NAMALWA (cell line): ENCODE results near the gene OR6B1.
"Not testable (repeated sequence)": the region's sequence is repeated elsewhere in the genome, so short reads cannot be mapped to it uniquely, and the experiment has no call there.

Experiments used
- DNase-seq: peaks from one replicate; pipeline ENCODE4 v3.0.0-alpha.2; 2015; ENCODE audit warnings: low spot score

The OR6B1 gene

DNA sequence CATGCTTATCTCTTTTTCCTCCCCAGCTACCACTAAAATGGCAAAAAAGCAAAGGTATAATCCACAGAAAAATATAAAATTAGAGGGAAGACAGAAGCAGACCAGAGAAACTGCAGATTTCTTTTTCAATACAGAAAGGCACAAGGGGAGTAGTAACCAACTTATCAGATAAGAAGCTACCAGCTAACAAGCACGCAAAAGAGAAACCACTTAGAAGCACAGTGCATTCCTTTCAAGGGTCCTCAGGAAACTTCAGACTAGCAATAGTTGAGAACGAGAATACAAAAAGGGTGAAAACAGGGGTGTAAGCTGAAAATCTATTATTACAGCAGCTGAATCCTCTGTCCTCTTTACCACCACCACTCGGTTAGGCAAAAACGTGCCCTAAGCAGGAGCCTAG, 38.8 kb downstream of the OR6B1 start:
- DNase-seq = no peak

DNA sequence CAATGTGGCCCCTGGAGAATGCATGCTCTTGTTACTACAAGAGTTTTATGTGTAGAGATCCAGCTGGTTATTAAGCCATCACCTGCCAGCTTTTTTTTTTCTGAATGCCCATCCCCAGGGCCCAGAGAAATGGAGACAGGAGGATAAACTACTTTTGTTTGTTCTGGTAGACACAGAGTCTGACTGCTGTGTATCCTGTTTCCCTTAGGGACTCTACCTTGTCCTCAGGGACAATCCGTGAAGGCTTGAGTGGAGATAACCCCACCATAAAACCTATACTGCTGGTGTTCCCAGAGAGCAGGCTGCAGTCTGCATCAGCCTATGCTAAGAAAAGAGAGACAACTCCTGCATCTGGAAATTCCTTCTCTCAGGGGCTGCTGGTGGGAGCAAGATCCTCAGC, 48.5 kb downstream of the OR6B1 start, which contains the start of gene OR2A5:
TSS of gene OR2A5 (plus strand) at position 301 of the 400 bp plus-strand sequence. CDS start 1,454 bp downstream, outside the sequence.
- DNase-seq = no peak

DNA sequence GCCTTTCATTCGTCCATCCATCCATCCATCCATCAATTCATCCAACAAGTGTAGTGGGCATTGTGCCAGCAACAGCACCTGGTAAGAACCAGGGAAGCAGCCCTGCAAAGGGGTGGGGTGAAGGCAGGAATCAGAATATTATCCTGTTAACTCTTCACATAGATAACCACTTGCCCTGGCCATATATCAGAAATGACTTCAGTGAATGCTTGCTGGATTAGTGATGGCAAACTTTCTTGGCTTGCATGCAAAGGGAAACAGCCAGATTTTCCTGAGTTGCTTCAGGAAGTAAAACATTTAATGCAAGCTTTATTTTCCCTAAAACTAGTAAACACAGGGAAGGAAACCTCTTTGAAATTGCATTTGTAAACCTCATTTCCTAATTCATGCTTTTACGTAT, 49.4 kb downstream of the OR6B1 start:
- no peak for DNase-seq

DNA sequence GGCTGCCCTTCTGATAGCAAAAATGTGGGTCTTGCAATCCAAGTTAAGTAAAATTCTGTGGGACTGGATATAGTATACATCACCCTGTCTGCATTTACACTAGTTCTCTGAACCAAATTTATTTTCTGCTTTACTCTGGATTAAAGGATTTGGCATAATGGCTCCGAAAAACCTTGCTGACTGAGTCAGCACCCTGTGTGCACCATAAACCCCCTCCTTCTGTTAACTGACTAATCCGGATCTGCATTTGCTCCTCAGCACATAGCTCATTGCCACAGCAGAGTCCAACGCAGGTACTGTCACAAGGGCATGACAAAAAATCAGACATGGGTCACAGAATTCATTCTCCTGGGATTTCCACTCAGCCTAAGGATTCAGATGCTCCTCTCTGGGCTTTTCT, 50.0 kb downstream of the OR6B1 start:
- no peak for DNase-seq

DNA sequence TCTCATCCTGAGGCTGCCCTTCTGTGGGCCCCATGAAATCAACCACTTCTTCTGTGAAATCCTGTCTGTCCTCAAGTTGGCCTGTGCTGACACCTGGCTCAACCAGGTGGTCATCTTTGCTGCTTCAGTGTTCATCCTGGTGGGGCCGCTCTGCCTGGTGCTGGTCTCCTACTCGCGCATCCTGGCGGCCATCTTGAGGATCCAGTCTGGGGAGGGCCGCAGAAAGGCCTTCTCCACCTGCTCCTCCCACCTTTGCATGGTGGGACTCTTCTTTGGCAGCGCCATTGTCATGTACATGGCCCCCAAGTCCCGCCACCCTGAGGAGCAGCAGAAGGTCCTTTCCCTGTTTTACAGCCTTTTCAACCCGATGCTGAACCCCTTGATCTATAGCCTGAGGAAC, 50.8 kb downstream of the OR6B1 start:
- DNase-seq = not testable (repeated sequence)

DNA sequence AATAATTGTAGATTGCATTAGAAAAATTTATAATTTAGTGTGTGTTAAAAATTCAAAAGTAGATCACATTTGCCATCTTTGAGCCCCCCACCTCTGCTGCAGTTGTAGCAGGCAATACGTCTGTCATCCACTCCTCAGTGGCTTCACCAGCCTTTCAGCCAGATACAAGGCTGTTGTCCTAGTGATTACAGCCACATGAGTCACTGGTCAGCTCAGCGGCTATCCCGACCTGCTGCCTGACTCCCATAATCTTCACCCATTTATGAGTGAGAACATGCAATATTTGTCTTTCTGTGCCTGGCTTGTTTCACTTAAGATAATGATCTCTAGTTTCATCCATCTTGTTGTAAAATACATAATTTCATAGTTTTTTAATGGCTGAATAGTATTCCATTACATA, 57.8 kb downstream of the OR6B1 start:
- no peak for DNase-seq
